Neural crest cell (in vitro differentiated cells): ENCODE measurements around the gene ZFYVE28. TPM values are rescaled to one million over a fixed set of nuclear protein-coding genes. Genes with fewer than 3 reads are reported as not detected.

ENCODE experiments used
- DNase-seq: peaks from one replicate; pipeline ENCODE4 v3.0.0; 2021; ENCODE audit warnings: low read depth, mixed read lengths, low spot score
- H3K27ac Mint-ChIP-seq: one replicate; pipeline ENCODE4 v1.8.0; 2021; ENCODE audit warnings: mild to moderate bottlenecking, mixed read lengths; ENCODE audit not compliant: unreplicated experiment
- H3K27me3 Mint-ChIP-seq: 2 replicates; pipeline ENCODE4 v1.8.0; 2021; ENCODE audit warnings: low read depth, mild to moderate bottlenecking, mixed read lengths
- H3K36me3 Mint-ChIP-seq: 2 replicates; pipeline ENCODE4 v1.8.0; 2021; ENCODE audit warnings: low read depth, mild to moderate bottlenecking, mixed read lengths
- H3K4me1 Mint-ChIP-seq: 2 replicates; pipeline ENCODE4 v1.8.0; 2021; ENCODE audit warnings: mixed read lengths
- H3K4me3 Mint-ChIP-seq: one replicate; pipeline ENCODE4 v1.8.0; 2021; ENCODE audit warnings: mild to moderate bottlenecking, mixed read lengths
- H3K9me3 Mint-ChIP-seq: 2 replicates; pipeline ENCODE4 v1.8.0; 2021; ENCODE audit warnings: mixed read lengths
- total RNA-seq: library from RNA; stranded (reverse); gene quantifications from 2 replicates; pipeline ENCODE4 v1.2.1, GENCODE V29; 2021
- TF ChIP-seq, protein P1 (sequence below): fragments of 200-600 bp; sonication (generic); conservative IDR thresholded peaks from 2 replicates; pipeline ENCODE4 v1.5.0; 2021; ENCODE audit warnings: antibody characterized with exemption, mild to moderate bottlenecking

The ZFYVE28 gene
- total RNA-seq, 1 donor from 2014 or later = 1.4 TPM

DNA sequence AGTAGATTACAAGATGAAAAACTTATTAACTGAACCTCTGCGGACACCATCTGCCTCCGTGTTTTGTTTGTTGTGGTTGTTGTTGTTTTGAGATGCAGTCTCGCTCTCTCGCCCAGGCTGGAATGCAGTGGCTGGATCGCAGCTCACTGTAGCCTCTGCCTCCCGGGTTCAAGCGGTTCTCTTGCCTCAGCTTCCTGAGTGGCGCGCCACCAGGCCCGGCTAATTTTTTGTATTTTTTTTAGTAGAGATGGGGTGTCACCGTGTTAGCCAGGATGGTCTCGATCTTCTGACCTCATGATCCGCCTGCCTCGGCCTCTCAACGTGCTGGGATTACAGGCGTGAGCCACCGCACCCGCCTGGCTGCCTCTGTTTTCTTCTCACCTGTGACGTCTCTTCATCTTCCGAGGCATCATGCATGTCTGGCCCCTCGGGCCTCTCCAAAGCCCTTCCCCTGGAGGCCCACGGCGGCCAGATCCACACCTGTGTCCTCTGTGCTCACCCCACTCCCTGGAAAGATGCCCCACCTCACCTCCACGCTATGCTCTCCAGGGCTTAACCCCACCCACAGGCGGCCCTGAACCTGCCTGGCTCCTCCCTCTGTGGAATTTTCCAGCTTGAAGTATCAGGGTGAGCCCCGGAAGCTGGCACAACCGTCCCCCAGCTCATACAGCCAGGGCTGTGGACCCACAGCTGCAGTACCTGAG lies 79.5 kb downstream of the ZFYVE28 start:
- Mint-ChIP-seq H3K36me3 (no peaks in the 10 kb centered on the region), H3K4me3 (no peak overlapping the region), H3K27ac (no peak overlapping the region), H3K27me3 (peaks cover under 1% of the 10 kb centered on the region), H3K9me3 (no peaks in the 10 kb centered on the region), H3K4me1 (no peaks in the 10 kb centered on the region)
- no peak for DNase-seq
- TF ChIP-seq, protein P1, sequence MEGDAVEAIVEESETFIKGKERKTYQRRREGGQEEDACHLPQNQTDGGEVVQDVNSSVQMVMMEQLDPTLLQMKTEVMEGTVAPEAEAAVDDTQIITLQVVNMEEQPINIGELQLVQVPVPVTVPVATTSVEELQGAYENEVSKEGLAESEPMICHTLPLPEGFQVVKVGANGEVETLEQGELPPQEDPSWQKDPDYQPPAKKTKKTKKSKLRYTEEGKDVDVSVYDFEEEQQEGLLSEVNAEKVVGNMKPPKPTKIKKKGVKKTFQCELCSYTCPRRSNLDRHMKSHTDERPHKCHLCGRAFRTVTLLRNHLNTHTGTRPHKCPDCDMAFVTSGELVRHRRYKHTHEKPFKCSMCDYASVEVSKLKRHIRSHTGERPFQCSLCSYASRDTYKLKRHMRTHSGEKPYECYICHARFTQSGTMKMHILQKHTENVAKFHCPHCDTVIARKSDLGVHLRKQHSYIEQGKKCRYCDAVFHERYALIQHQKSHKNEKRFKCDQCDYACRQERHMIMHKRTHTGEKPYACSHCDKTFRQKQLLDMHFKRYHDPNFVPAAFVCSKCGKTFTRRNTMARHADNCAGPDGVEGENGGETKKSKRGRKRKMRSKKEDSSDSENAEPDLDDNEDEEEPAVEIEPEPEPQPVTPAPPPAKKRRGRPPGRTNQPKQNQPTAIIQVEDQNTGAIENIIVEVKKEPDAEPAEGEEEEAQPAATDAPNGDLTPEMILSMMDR = no peak

DNA sequence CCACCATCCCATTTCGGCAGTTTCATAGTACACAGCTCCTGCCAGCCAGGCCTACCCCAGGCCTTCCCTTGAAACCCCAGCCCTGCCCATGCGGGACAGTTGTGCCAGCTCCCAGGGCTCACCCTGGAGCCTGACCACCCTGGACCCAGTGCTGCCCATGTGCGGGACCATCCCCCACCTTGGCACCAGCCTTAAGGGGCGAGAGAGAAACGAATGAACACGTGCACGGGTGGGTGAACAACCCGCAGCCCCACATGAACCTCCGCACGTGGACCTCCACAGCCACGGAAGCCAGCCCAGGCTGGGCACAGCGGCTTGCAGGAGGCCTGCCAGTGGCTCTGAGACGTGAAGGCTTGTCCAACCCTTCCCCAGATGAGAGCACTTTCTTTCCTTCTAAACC lies 80.5 kb downstream of the ZFYVE28 start:
- TF ChIP-seq, protein P1 = no peak
- no peaks in the 10 kb centered on the region for H3K36me3 Mint-ChIP-seq
- DNase-seq = no peak
- no peaks in the 10 kb centered on the region for H3K4me1 Mint-ChIP-seq
- H3K27me3 Mint-ChIP-seq = no peaks in the 10 kb centered on the region
- H3K9me3 Mint-ChIP-seq = no peaks in the 10 kb centered on the region
- H3K27ac Mint-ChIP-seq = no peak overlapping the region
- no peak overlapping the region for H3K4me3 Mint-ChIP-seq

DNA sequence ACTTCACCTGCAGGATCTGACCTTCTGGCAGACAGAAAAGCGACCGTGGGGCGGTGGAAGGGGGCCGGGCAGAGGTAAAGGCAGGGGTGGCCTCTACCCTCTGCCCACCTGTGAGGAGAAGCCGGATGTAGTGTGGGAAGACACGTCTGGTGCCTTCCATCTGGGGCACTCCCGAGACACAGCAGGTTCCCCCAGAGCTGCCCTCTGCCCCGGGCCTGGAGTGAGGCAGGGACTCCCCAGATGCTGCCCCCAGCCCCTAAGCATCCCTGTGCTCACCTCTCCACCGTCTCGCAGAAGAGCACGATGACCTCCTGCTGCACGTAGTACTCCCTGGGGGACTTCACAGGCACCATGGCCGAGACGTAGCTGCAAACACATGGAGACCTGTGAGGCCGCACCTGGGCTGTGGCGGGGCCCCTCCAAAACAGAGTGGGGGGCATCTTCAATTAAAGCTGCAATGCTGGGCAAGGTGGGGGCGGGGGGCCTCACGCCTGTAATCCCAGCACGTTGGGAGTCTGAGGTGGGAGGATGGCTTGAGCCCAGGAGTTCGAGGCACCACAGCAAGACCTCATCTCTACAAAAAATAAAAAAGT lies 81.2 kb downstream of the ZFYVE28 start:
- H3K4me3 Mint-ChIP-seq = no peak overlapping the region
- no peaks in the 10 kb centered on the region for H3K4me1 Mint-ChIP-seq
- H3K36me3 Mint-ChIP-seq = no peaks in the 10 kb centered on the region
- no peak overlapping the region for H3K27ac Mint-ChIP-seq
- no peak for DNase-seq
- TF ChIP-seq, protein P1 = no peak
- no peaks in the 10 kb centered on the region for H3K27me3 Mint-ChIP-seq
- no peaks in the 10 kb centered on the region for H3K9me3 Mint-ChIP-seq

DNA sequence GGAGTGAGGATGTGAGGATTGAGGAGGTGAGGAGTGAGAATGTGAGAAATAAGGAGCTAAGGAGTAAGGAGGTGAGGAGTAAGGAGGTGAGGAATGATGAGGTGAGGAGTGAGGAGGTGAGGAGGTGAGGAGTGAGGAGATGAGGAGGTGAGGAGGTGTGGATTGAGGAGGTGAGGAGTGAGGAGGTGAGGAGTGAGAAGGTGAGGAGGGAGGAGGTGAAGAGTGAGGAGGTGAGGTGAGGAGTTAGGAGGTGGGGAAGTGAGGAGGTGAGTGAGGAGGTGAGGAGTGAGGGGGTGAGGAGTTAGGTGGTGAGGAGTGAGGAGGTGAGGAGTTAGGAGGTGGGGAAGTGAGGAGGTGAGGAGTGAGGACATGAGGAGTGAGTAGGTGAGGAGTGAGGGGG lies 81.8 kb downstream of the ZFYVE28 start:
- Mint-ChIP-seq H3K4me1 (no peaks in the 10 kb centered on the region), H3K36me3 (no peaks in the 10 kb centered on the region), H3K27me3 (no peaks in the 10 kb centered on the region), H3K27ac (no peak overlapping the region), H3K4me3 (no peak overlapping the region), H3K9me3 (no peaks in the 10 kb centered on the region)
- DNase-seq = no peak
- TF ChIP-seq, protein P1 = no peak

DNA sequence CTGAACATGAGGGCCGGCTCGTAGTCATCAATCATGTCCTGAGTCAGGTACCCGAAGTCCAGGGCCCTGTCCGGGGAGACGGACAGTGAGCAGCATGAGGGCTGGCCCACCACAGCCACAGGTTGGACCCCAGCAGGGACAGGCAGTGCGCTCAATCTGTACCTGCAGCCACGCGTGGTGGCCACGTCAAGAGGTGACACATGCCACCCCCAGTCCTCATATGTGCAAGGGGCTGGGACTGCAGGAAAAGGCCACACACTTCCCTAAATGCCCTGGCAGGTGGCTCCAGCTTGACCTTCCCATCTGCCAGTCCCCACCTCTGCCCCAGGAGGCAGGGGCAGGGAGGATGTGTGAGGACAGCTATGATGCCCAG lies 82.7 kb downstream of the ZFYVE28 start:
- no peaks in the 10 kb centered on the region for H3K36me3 Mint-ChIP-seq
- DNase-seq = no peak
- no peaks in the 10 kb centered on the region for H3K4me1 Mint-ChIP-seq
- H3K4me3 Mint-ChIP-seq = no peak overlapping the region
- TF ChIP-seq, protein P1 = no peak
- no peaks in the 10 kb centered on the region for H3K27me3 Mint-ChIP-seq
- no peak overlapping the region for H3K27ac Mint-ChIP-seq
- no peaks in the 10 kb centered on the region for H3K9me3 Mint-ChIP-seq
